K562 (cell line): ENCODE data around the gene HPCAL1. TPM values are rescaled to one million over a fixed set of nuclear protein-coding genes. Genes with fewer than 3 reads are reported as not detected.

Experiments used
- ATAC-seq: fragments of 200-7000 bp; cut with Tn5 transposase; 3 replicates; pipeline ENCODE4 v1.9.1; 2020; ENCODE audit warnings: moderate library complexity
- BruUV-seq: library from RNA; stranded (reverse); fragments of 400-500 nt; replicated peaks from 2 replicates; lab custom pipeline; 2021; lab: Mats Ljungman, UMichigan
- CTCF ChIA-PET: fragments of 300-600 bp; formaldehyde crosslinking; extraction: SDS; loops from one replicate; lab custom pipeline; 2021; ENCODE audit warnings: low intra/inter-chr PET ratio; lab: Yijun Ruan, JAX
- POLR2A ChIA-PET: fragments of 300-600, 350-650 bp; sonication (Branson Sonifier 250); formaldehyde crosslinking; extraction: SDS; loops from one replicate; lab custom pipeline; 2021; ENCODE audit warnings: antibody characterized with exemption, inconsistent platforms; lab: Yijun Ruan, JAX
- DNase-seq, 4 experiments: peaks; one replicate each; pipeline versions ENCODE4 v3.0.0 to v3.0.0-alpha.2; 2011 to 2018; ENCODE audit warnings: low spot score in 3 of 4, mixed read lengths in 3 of 4; ENCODE audit errors: extremely low read depth in 1 of 4
- FAIRE-seq: peaks from 2 replicates; lab custom pipeline; 2011; peaks lifted over from hg19 to GRCh38; lab: Jason Lieb, UNC
- H2AFZ ChIP-seq: 2 replicates; pipeline ENCODE4 v1.6.0; 2011; ENCODE audit warnings: low read depth, low read length, control low read depth, inconsistent platforms
- H3K27ac ChIP-seq: fragments of 200-600 bp; 3 replicates; pipeline ENCODE4 v1.8.0; 2011; ENCODE audit warnings: low read depth, mild to moderate bottlenecking, control low read depth, inconsistent platforms, low read length, moderate library complexity, mixed read lengths; ENCODE audit errors: extremely low read depth
- H3K27me3 ChIP-seq, 2 experiments: fragments of 300-600 bp in 1 of 2; 2 replicates in 1 of 2; 3 replicates in 1 of 2; pipeline versions ENCODE4 v1.6.0 to v1.8.0; 2011; ENCODE audit warnings: inconsistent platforms in 2 of 2, low read length in 2 of 2, mild to moderate bottlenecking in 1 of 2, mixed read lengths in 1 of 2, moderate library complexity in 1 of 2; ENCODE audit not compliant: control insufficient read depth in 2 of 2, insufficient read depth in 2 of 2
- H3K36me3 ChIP-seq: fragments of 300-600 bp; 3 replicates; pipeline ENCODE4 v1.8.0; 2011; ENCODE audit warnings: mild to moderate bottlenecking, low read length, inconsistent platforms; ENCODE audit not compliant: control insufficient read depth, insufficient read depth
- H3K4me1 ChIP-seq, 2 experiments: fragments of 200-600 bp in 1 of 2; replicated peaks in 1 of 2; 2 replicates in 1 of 2; 3 replicates in 1 of 2; pipeline versions ENCODE4 v1.5.1 to v1.8.0; 2011; ENCODE audit warnings: inconsistent platforms in 2 of 2, low read length in 2 of 2, mild to moderate bottlenecking in 1 of 2, mixed read lengths in 1 of 2, moderate library complexity in 1 of 2; ENCODE audit not compliant: control insufficient read depth in 2 of 2, insufficient read depth in 2 of 2
- H3K4me2 ChIP-seq: 2 replicates; pipeline ENCODE4 v1.6.1; 2011; ENCODE audit warnings: low read length, control low read depth, inconsistent platforms, mixed read lengths; ENCODE audit not compliant: insufficient read depth
- H3K4me3 ChIP-seq: fragments of 200-600 bp; sonication (generic), shearing (Covaris generic); 2 replicates; pipeline ENCODE4 v1.5.1; 2016; ENCODE audit warnings: control low read depth, inconsistent platforms
- H3K79me2 ChIP-seq: fragments of 200-600 bp; 3 replicates; pipeline ENCODE4 v1.8.0; 2011; ENCODE audit warnings: low read length, inconsistent platforms; ENCODE audit not compliant: control insufficient read depth, insufficient read depth
- H3K9ac ChIP-seq, 2 experiments: 2 replicates each; pipeline versions ENCODE4 v1.6.0 to v1.6.1; 2011; ENCODE audit warnings: low read depth in 2 of 2, low read length in 2 of 2, control low read depth in 1 of 2, inconsistent platforms in 1 of 2, mild to moderate bottlenecking in 1 of 2, mixed read lengths in 1 of 2; ENCODE audit not compliant: insufficient read depth in 1 of 2
- H3K9me1 ChIP-seq: one replicate; pipeline ENCODE4 v1.6.0; 2011; ENCODE audit warnings: inconsistent platforms, mild to moderate bottlenecking, low read length, moderate library complexity; ENCODE audit not compliant: control insufficient read depth, insufficient read depth
- H3K9me3 ChIP-seq: replicated peaks from 2 replicates; pipeline ENCODE4 v1.5.1; 2011; ENCODE audit warnings: low read depth, low read length, inconsistent platforms; ENCODE audit not compliant: control insufficient read depth, insufficient read depth
- H4K20me1 ChIP-seq: replicated peaks from 2 replicates; pipeline ENCODE4 v1.6.1; 2011; ENCODE audit warnings: low read length, inconsistent platforms, mixed read lengths; ENCODE audit not compliant: control insufficient read depth, insufficient read depth
- MGA ChIP-seq: fragments of 450-650 bp; IDR thresholded peaks from 2 replicates; pipeline ENCODE4 v1.6.1; 2016; ENCODE audit warnings: mild to moderate bottlenecking, moderate library complexity
- NKRF ChIP-seq: fragments of 450-650 bp; IDR thresholded peaks from 2 replicates; pipeline ENCODE4 v1.6.1; 2016; ENCODE audit warnings: borderline replicate concordance
- PRDM10 ChIP-seq: fragments of 450-650 bp; IDR thresholded peaks from 2 replicates; pipeline ENCODE4 v1.6.1; 2018; ENCODE audit not compliant: partially characterized antibody
- RAD51 ChIP-seq: fragments of 450-650 bp; IDR thresholded peaks from 2 replicates; pipeline ENCODE4 v1.7.1; 2016; ENCODE audit warnings: low read depth, mild to moderate bottlenecking, borderline replicate concordance
- WGBS: fragments of 100-300 bp; shearing (Covaris generic); methylation state at CpG from one replicate; pipeline ENCODE4 v1.1.6; 2016; ENCODE audit warnings: low coverage, mixed read lengths; ENCODE audit not compliant: insufficient coverage; ENCODE audit errors: missing lambda C conversion rate; 5-methylcytosine and 5-hydroxymethylcytosine counted together
- in situ Hi-C: fragments of 300-500 bp; cut with MboI; formaldehyde crosslinking; loops from 4 replicates; pipeline ENCODE4 v1.15.0; 2018; ENCODE audit warnings: inconsistent platforms, mixed read lengths
- intact Hi-C: fragments of 100-400 bp; cut with micrococcal nuclease; formaldehyde crosslinking; loops from 2 replicates; pipeline ENCODE4 v1.14.2; 2022
- polyA plus RNA-seq, 8 experiments: library from polyadenylated mRNA; depleted of rRNA in 4 of 8; stranded (reverse) in 5 of 8; unstranded in 3 of 8; fragments of >200 nt; fragmentation: Nextera tagmentation in 2 of 8; fragmentation: Illumina TruSeq in 1 of 8; extraction: Ambion mirVana in 2 of 8; extraction: Trizol in 1 of 8; gene quantifications; 2 replicates each; pipeline versions ENCODE4 v1.2.1 to v1.2.3, GENCODE V29; 2011 to 2014; ENCODE audit warnings: inconsistent platforms in 1 of 8, missing spikeins in 1 of 8
- total RNA-seq, 7 experiments: library from RNA; depleted of rRNA in 6 of 7; stranded (reverse); fragments of >200 nt in 6 of 7; fragmentation: Illumina TruSeq in 2 of 7; extraction: Trizol in 2 of 7; gene quantifications; 2 replicates each; pipeline versions ENCODE4 v1.2.1 to v1.2.3, GENCODE V29; 2011 to 2021; ENCODE audit warnings: low replicate concordance in 1 of 7

The HPCAL1 gene
- total and polyA plus RNA-seq, 9 of the 15 experiments (the other 6 are each of a cell fraction or from before 2014, with no cell fraction given): 2.7 to 65.5 (median 23.9) TPM

DNA sequence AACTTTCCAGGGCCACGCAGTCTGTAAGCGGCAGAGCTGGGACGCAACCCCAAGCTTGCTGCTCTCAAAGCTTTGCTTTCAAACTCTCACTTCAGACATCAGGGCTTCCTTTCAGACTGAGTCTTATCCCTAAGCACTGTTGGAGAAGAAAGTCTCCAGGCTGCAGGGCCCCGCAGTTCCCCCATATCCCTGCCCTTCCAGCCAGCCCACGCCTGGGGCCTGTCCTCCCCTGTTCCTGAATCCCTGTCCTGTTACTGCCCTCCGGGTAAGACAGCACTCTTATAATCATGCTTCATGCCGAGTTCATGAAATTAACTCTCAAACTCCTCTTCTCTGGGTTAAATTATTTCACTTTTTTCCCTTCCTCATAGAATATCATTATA lies 37.9 kb downstream of the HPCAL1 start:
- Histone ChIP-seq H4K20me1 (peaks cover 9% of the 10 kb centered on the region; the same call in 1 of the 2 replicates), H2AFZ (no peak overlapping the region), H3K27ac (no peak overlapping the region), H3K9me3 (peaks cover under 1% of the 10 kb centered on the region; the same call in 1 of the 2 replicates), H3K4me1 (peaks cover 48 to 59% of the 10 kb centered on the region in 2 experiments; a peak in 4 of 5 replicates), H3K9me1 (no peaks in the 10 kb centered on the region), H3K4me3 (no peak overlapping the region), H3K79me2 (peaks cover 90% of the 10 kb centered on the region), H3K9ac (peak overlapping the region in 1 of 2 experiments; percentile 23; a peak in 2 of 4 replicates), H3K27me3 (no peaks in the 10 kb centered on the region), H3K4me2 (no peak overlapping the region), H3K36me3 (peaks cover 5% of the 10 kb centered on the region; the same call in 2 of the 3 replicates)
- no peak for ATAC-seq
- DNase-seq: no peak
- BruUV-seq: no TSS peak
- POLR2A ChIA-PET: interaction anchor here (1.4 kb wide), 1 partner anchor 13 kb away, joined by 5 read pairs; no protein-coding TSS in a partner anchor
- intact Hi-C loops: no loop called here
- CTCF ChIA-PET: no interaction called here
- in situ Hi-C loops: no loop called here
- WGBS: 81% methylated on average over 7 of the region's 7 CpGs
- no peak for FAIRE-seq
- no peak for TF ChIP-seq NKRF
- no peak for TF ChIP-seq PRDM10
- no peak for TF ChIP-seq RAD51
- no peak for TF ChIP-seq MGA
